Measurements from ENCODE around the gene FARSA. TPM values are rescaled to one million over a fixed set of nuclear protein-coding genes. Genes with fewer than 3 reads are reported as not detected.

The FARSA gene
- 59.9 to 78.1 TPM (median 68.9 TPM) in 5 replicates for total RNA-seq (2022; extraction: Qiagen RNA extraction)

GRCh38 chr19:12933287-12934072, at the start of gene FARSA:
Gene FARSA, minus strand, starts transcription at chr19:12933711. Its CDS starts 15 bp downstream, at chr19:12933696.

GRCh38 chr19:12969292-12969988, 35.9 kb upstream of the FARSA start, which contains the start of gene DAND5:
Gene DAND5, plus strand, starts transcription at chr19:12969576. Its CDS starts 85 bp downstream, at chr19:12969661.

GRCh38 chr19:12956446-12957388, 23.2 kb upstream of the FARSA start, which contains the start of gene GADD45GIP1:
Gene GADD45GIP1, minus strand, starts transcription at chr19:12957223. Its CDS starts 11 bp downstream, at chr19:12957212.

GRCh38 chr19:12945479-12946091, 12.1 kb upstream of the FARSA start, which contains the start of gene RAD23A:
Gene RAD23A, plus strand, starts transcription at chr19:12945862. Its CDS starts 87 bp downstream, at chr19:12945949.

GRCh38 chr19:12937927-12938778, 4.6 kb upstream of the FARSA start, which contains the start of gene CALR:
Gene CALR, plus strand, starts transcription at chr19:12938609. Its CDS starts 71 bp downstream, at chr19:12938680.

GRCh38 chr19:12890787-12891552, 42.5 kb downstream of the FARSA start, which contains the start of gene GCDH:
Gene GCDH, plus strand, starts transcription at chr19:12891160. Its CDS starts 145 bp downstream, at chr19:12891305.

GRCh38 chr19:12886969-12887747, 46.4 kb downstream of the FARSA start, which contains the start of gene KLF1:
Gene KLF1, minus strand, starts transcription at chr19:12887201. Its CDS starts 61 bp downstream, at chr19:12887140.

GRCh38 chr19:12881172-12881808, 52.2 kb downstream of the FARSA start, which contains the start of gene DNASE2:
Gene DNASE2, minus strand, starts transcription at chr19:12881449. Its CDS starts 74 bp downstream, at chr19:12881375.

Other genes with a start within 250 kb of the FARSA start
- not detected in 5 replicates for gene GNG14, start 245.7 kb downstream of the FARSA start, total RNA-seq (2022; extraction: Qiagen RNA extraction)
- gene FBXW9, start 237.1 kb downstream of the FARSA start, total RNA-seq (2022; extraction: Qiagen RNA extraction) = 9.1 to 14.4 TPM (median 12.9 TPM) in 5 replicates
- 24.4 to 36.5 TPM (median 34.0 TPM) in 5 replicates for gene TNPO2, start 209.8 kb downstream of the FARSA start, total RNA-seq (2022; extraction: Qiagen RNA extraction)
- 151 to 217 TPM (median 202 TPM) in 5 replicates for gene TRIR, start 199.0 kb downstream of the FARSA start, total RNA-seq (2022; extraction: Qiagen RNA extraction)
- gene GET3, start 196.2 kb downstream of the FARSA start, total RNA-seq (2022; extraction: Qiagen RNA extraction) = 78.1 to 102 TPM (median 96.8 TPM) in 5 replicates
- 1.5 to 2.3 TPM (median 1.8 TPM) in 5 replicates for gene BEST2, start 181.9 kb downstream of the FARSA start, total RNA-seq (2022; extraction: Qiagen RNA extraction)
- 9.6 to 11.8 TPM (median 10.1 TPM) in 5 replicates for gene HOOK2, start 158.2 kb downstream of the FARSA start, total RNA-seq (2022; extraction: Qiagen RNA extraction)
- 115 to 209 TPM (median 173 TPM) in 5 replicates for gene JUNB, start 142.2 kb downstream of the FARSA start, total RNA-seq (2022; extraction: Qiagen RNA extraction)
- 0.33 to 0.87 TPM (median 0.68 TPM) in 4 of 5 replicates, not detected in the other for gene PRDX2, start 131.9 kb downstream of the FARSA start, total RNA-seq (2022; extraction: Qiagen RNA extraction)
- 7.7 to 15.0 TPM (median 11.7 TPM) in 4 of 5 replicates, not detected in the other for gene THSD8, start 131.6 kb downstream of the FARSA start, total RNA-seq (2022; extraction: Qiagen RNA extraction)
- 39.1 to 48.3 TPM (median 46.8 TPM) in 5 replicates for gene RNASEH2A, start 127.1 kb downstream of the FARSA start, total RNA-seq (2022; extraction: Qiagen RNA extraction)
- 0.22 to 0.48 TPM (median 0.33 TPM) in 3 of 5 replicates, not detected in the others for gene RTBDN, start 99.1 kb downstream of the FARSA start, total RNA-seq (2022; extraction: Qiagen RNA extraction)
- 1.4 to 2.6 TPM (median 1.9 TPM) in 5 replicates for gene MAST1, start 95.2 kb downstream of the FARSA start, total RNA-seq (2022; extraction: Qiagen RNA extraction)
- 26.6 to 32.2 TPM (median 29.9 TPM) in 5 replicates for gene DNASE2, start 52.3 kb downstream of the FARSA start, total RNA-seq (2022; extraction: Qiagen RNA extraction)
- 0.10 TPM in 1 of 5 replicates, not detected in the others for gene KLF1, start 46.5 kb downstream of the FARSA start, total RNA-seq (2022; extraction: Qiagen RNA extraction)
- 8.7 to 10.3 TPM (median 9.7 TPM) in 5 replicates for gene GCDH, start 42.6 kb downstream of the FARSA start, total RNA-seq (2022; extraction: Qiagen RNA extraction)
- 0.42 to 0.75 TPM (median 0.58 TPM) in 5 replicates for gene SYCE2, start 14.4 kb downstream of the FARSA start, total RNA-seq (2022; extraction: Qiagen RNA extraction)
- gene CALR, start 4.9 kb upstream of the FARSA start, total RNA-seq (2022; extraction: Qiagen RNA extraction) = 493 to 527 TPM (median 508 TPM) in 5 replicates
- 69.3 to 81.9 TPM (median 80.5 TPM) in 5 replicates for gene RAD23A, start 12.2 kb upstream of the FARSA start, total RNA-seq (2022; extraction: Qiagen RNA extraction)
- 31.0 to 58.2 TPM (median 54.0 TPM) in 5 replicates for gene GADD45GIP1, start 23.5 kb upstream of the FARSA start, total RNA-seq (2022; extraction: Qiagen RNA extraction)
- gene DAND5, start 35.9 kb upstream of the FARSA start, total RNA-seq (2022; extraction: Qiagen RNA extraction) = 0.09 to 0.12 TPM in 2 of 5 replicates, not detected in the others
- gene NFIX, start 61.8 kb upstream of the FARSA start, total RNA-seq (2022; extraction: Qiagen RNA extraction) = 2.5 to 4.3 TPM (median 3.8 TPM) in 5 replicates
- 0.42 to 1.3 TPM (median 0.85 TPM) in 5 replicates for gene LYL1, start 169.1 kb upstream of the FARSA start, total RNA-seq (2022; extraction: Qiagen RNA extraction)
- gene TRMT1, start 183.0 kb upstream of the FARSA start, total RNA-seq (2022; extraction: Qiagen RNA extraction) = 33.9 to 40.4 TPM (median 38.2 TPM) in 5 replicates
- 29.8 to 44.8 TPM (median 38.0 TPM) in 5 replicates for gene NACC1, start 184.6 kb upstream of the FARSA start, total RNA-seq (2022; extraction: Qiagen RNA extraction)
- 40.3 to 60.2 TPM (median 56.1 TPM) in 5 replicates for gene STX10, start 216.7 kb upstream of the FARSA start, total RNA-seq (2022; extraction: Qiagen RNA extraction)
- 34.7 to 53.7 TPM (median 48.5 TPM) in 5 replicates for gene IER2, start 216.7 kb upstream of the FARSA start, total RNA-seq (2022; extraction: Qiagen RNA extraction)

Measured in A549 treated with Mapracorat at 1 μM for 4 hours (cell line).